ENCODE data around the gene NDUFC2.

- TF ChIP-seq EP300 (IDR thresholded peaks at IDR 0.05; ENCODE audit: low read depth in 2 of 2, low read length in 2 of 2) (no peak), EP300 (CRISPR knock-in tag; IDR thresholded peaks at IDR 0.05; ENCODE audit: borderline replicate concordance) (no peak), ZNF772 (CRISPR knock-in tag; IDR thresholded peaks at IDR 0.05) (no peak), CHD2 (IDR thresholded peaks at IDR 0.05; ENCODE audit: low read depth, low read length) (no peak), TCF7 (IDR thresholded peaks at IDR 0.05; ENCODE audit: low read depth) (no peak), DMAP1 (CRISPR knock-in tag; IDR thresholded peaks at IDR 0.05) (no peak), ZNF572 (CRISPR knock-in tag; IDR thresholded peaks at IDR 0.05) (no peak)
- TF ChIP-seq, protein P1, sequence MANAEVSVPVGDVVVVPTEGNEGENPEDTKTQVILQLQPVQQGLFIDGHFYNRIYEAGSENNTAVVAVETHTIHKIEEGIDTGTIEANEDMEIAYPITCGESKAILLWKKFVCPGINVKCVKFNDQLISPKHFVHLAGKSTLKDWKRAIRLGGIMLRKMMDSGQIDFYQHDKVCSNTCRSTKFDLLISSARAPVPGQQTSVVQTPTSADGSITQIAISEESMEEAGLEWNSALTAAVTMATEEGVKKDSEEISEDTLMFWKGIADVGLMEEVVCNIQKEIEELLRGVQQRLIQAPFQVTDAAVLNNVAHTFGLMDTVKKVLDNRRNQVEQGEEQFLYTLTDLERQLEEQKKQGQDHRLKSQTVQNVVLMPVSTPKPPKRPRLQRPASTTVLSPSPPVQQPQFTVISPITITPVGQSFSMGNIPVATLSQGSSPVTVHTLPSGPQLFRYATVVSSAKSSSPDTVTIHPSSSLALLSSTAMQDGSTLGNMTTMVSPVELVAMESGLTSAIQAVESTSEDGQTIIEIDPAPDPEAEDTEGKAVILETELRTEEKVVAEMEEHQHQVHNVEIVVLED (CRISPR knock-in tag; IDR thresholded peaks at IDR 0.05; ENCODE audit: borderline replicate concordance) = no peak
- TF ChIP-seq, protein P2, sequence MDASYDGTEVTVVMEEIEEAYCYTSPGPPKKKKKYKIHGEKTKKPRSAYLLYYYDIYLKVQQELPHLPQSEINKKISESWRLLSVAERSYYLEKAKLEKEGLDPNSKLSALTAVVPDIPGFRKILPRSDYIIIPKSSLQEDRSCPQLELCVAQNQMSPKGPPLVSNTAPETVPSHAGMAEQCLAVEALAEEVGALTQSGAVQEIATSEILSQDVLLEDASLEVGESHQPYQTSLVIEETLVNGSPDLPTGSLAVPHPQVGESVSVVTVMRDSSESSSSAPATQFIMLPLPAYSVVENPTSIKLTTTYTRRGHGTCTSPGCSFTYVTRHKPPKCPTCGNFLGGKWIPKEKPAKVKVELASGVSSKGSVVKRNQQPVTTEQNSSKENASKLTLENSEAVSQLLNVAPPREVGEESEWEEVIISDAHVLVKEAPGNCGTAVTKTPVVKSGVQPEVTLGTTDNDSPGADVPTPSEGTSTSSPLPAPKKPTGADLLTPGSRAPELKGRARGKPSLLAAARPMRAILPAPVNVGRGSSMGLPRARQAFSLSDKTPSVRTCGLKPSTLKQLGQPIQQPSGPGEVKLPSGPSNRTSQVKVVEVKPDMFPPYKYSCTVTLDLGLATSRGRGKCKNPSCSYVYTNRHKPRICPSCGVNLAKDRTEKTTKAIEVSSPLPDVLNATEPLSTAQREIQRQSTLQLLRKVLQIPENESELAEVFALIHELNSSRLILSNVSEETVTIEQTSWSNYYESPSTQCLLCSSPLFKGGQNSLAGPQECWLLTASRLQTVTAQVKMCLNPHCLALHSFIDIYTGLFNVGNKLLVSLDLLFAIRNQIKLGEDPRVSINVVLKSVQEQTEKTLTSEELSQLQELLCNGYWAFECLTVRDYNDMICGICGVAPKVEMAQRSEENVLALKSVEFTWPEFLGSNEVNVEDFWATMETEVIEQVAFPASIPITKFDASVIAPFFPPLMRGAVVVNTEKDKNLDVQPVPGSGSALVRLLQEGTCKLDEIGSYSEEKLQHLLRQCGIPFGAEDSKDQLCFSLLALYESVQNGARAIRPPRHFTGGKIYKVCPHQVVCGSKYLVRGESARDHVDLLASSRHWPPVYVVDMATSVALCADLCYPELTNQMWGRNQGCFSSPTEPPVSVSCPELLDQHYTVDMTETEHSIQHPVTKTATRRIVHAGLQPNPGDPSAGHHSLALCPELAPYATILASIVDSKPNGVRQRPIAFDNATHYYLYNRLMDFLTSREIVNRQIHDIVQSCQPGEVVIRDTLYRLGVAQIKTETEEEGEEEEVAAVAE (CRISPR knock-in tag; IDR thresholded peaks at IDR 0.05; ENCODE audit: borderline replicate concordance) = no peak
- TF ChIP-seq, protein P3, sequence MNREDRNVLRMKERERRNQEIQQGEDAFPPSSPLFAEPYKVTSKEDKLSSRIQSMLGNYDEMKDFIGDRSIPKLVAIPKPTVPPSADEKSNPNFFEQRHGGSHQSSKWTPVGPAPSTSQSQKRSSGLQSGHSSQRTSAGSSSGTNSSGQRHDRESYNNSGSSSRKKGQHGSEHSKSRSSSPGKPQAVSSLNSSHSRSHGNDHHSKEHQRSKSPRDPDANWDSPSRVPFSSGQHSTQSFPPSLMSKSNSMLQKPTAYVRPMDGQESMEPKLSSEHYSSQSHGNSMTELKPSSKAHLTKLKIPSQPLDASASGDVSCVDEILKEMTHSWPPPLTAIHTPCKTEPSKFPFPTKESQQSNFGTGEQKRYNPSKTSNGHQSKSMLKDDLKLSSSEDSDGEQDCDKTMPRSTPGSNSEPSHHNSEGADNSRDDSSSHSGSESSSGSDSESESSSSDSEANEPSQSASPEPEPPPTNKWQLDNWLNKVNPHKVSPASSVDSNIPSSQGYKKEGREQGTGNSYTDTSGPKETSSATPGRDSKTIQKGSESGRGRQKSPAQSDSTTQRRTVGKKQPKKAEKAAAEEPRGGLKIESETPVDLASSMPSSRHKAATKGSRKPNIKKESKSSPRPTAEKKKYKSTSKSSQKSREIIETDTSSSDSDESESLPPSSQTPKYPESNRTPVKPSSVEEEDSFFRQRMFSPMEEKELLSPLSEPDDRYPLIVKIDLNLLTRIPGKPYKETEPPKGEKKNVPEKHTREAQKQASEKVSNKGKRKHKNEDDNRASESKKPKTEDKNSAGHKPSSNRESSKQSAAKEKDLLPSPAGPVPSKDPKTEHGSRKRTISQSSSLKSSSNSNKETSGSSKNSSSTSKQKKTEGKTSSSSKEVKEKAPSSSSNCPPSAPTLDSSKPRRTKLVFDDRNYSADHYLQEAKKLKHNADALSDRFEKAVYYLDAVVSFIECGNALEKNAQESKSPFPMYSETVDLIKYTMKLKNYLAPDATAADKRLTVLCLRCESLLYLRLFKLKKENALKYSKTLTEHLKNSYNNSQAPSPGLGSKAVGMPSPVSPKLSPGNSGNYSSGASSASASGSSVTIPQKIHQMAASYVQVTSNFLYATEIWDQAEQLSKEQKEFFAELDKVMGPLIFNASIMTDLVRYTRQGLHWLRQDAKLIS (CRISPR knock-in tag; IDR thresholded peaks at IDR 0.05) = no peak
Observed at GRCh38 chr11:78081583-78081982, 1.9 kb upstream of the NDUFC2 start.
